ENCODE results near the gene PTPN3. TPM values are rescaled to one million over a fixed set of nuclear protein-coding genes. Genes with fewer than 3 reads are reported as not detected.
A peak's percentile ranks its signal among the peaks of the same experiment; 100 is the strongest.

PTPN3 gene
- polyA plus RNA-seq, 1 donor (not counting 4 experiments of a cell fraction or from before 2014, with no cell fraction given): 19.9 TPM

- Histone ChIP-seq H2AFZ (ENCODE audit: control insufficient read depth, low read length) (no peak overlapping the region), H3K79me2 (ENCODE audit: control insufficient read depth, insufficient read depth, low read length) (peaks cover 5% of the 10 kb centered on the region), H3K27me3 (ENCODE audit: control insufficient read depth, extremely low read depth, insufficient read depth, low read length) (no peaks in the 10 kb centered on the region), H3K27ac (ENCODE audit: control insufficient read depth, insufficient read depth, low read length) (peak overlapping the region; percentile 73), H3K9ac (ENCODE audit: control insufficient read depth, extremely low read depth, insufficient read depth, low read length) (peak overlapping the region; percentile 41), H3K4me2 (ENCODE audit: control insufficient read depth, extremely low read depth, insufficient read depth, low read depth, low read length) (peak overlapping the region; percentile 30), H3K9me3 (ENCODE audit: control insufficient read depth, low read depth, low read length) (no peaks in the 10 kb centered on the region), H3K9me1 (ENCODE audit: control insufficient read depth, extremely low read depth, insufficient read depth, low read length) (no peaks in the 10 kb centered on the region), H3K36me3 (ENCODE audit: control insufficient read depth in 2 of 2, extremely low read depth in 1 of 2, insufficient read depth in 2 of 2, low read length in 2 of 2) (peaks cover 8 to 18% of the 10 kb centered on the region in 2 experiments), H4K20me1 (ENCODE audit: control insufficient read depth, extremely low read depth, insufficient read depth, low read length) (no peaks in the 10 kb centered on the region), H3K4me3 (ENCODE audit: control insufficient read depth in 2 of 3, extremely low read depth in 1 of 3, insufficient read depth in 2 of 3, low read depth in 1 of 3, low read length in 3 of 3) (no peak overlapping the region), H3K4me1 (ENCODE audit: control insufficient read depth, extremely low read depth, insufficient read depth, low read length) (peaks cover 57% of the 10 kb centered on the region)
- TF ChIP-seq, protein P1, sequence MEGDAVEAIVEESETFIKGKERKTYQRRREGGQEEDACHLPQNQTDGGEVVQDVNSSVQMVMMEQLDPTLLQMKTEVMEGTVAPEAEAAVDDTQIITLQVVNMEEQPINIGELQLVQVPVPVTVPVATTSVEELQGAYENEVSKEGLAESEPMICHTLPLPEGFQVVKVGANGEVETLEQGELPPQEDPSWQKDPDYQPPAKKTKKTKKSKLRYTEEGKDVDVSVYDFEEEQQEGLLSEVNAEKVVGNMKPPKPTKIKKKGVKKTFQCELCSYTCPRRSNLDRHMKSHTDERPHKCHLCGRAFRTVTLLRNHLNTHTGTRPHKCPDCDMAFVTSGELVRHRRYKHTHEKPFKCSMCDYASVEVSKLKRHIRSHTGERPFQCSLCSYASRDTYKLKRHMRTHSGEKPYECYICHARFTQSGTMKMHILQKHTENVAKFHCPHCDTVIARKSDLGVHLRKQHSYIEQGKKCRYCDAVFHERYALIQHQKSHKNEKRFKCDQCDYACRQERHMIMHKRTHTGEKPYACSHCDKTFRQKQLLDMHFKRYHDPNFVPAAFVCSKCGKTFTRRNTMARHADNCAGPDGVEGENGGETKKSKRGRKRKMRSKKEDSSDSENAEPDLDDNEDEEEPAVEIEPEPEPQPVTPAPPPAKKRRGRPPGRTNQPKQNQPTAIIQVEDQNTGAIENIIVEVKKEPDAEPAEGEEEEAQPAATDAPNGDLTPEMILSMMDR (optimal IDR thresholded peaks at IDR 0.05 in 1 of 3, IDR thresholded peaks at IDR 0.05 in 1 of 3, conservative IDR thresholded peaks at IDR 0.05 in 1 of 3; ENCODE audit: extremely low read depth in 1 of 3, insufficient read depth in 2 of 3, low read length in 3 of 3): no peak
- TF ChIP-seq EZH2 (IDR thresholded peaks at IDR 0.05; ENCODE audit: low read length): no peak
- dilution Hi-C loops (cut with MboI; ENCODE audit: extremely low pct_ligation_motif_present, low sequenced_read_pairs): no loop called here
- FAIRE-seq: peak; percentile 86
- DNase-seq (ENCODE audit: low read depth, low spot score): peak; percentile 80
Measured at GRCh38 chr9:109453210-109453842, 44.8 kb downstream of the PTPN3 start.

DNA sequence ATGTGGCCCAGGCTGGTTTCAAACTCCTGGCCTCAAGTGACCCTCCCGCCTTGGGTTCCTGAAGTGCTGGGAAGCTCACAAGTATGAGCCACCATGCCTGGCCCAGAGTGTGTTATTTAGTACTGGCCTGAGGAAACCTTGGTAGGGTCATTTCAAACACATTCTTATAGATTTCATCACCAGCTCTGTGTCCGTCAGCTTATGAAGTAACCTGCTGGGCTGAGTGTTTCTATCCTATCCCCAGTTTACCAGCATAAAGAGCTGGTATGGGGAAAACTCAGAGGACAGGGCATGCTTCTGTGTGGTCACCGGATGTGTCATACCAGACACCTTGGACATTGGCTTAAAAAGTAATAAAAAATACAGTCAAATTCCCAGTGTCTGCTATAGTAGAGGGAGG lies 45.3 kb downstream of the PTPN3 start:
- Histone ChIP-seq H3K4me3 (ENCODE audit: control insufficient read depth in 2 of 3, extremely low read depth in 1 of 3, insufficient read depth in 2 of 3, low read depth in 1 of 3, low read length in 3 of 3) (no peak overlapping the region), H3K27ac (ENCODE audit: control insufficient read depth, insufficient read depth, low read length) (peak overlapping the region; percentile 73), H3K36me3 (ENCODE audit: control insufficient read depth in 2 of 2, extremely low read depth in 1 of 2, insufficient read depth in 2 of 2, low read length in 2 of 2) (peaks cover 8 to 18% of the 10 kb centered on the region in 2 experiments), H3K9me1 (ENCODE audit: control insufficient read depth, extremely low read depth, insufficient read depth, low read length) (no peaks in the 10 kb centered on the region), H3K27me3 (ENCODE audit: control insufficient read depth, extremely low read depth, insufficient read depth, low read length) (no peaks in the 10 kb centered on the region), H3K9ac (ENCODE audit: control insufficient read depth, extremely low read depth, insufficient read depth, low read length) (peak overlapping the region; percentile 41), H3K4me1 (ENCODE audit: control insufficient read depth, extremely low read depth, insufficient read depth, low read length) (peaks cover 60% of the 10 kb centered on the region), H4K20me1 (ENCODE audit: control insufficient read depth, extremely low read depth, insufficient read depth, low read length) (no peaks in the 10 kb centered on the region), H3K9me3 (ENCODE audit: control insufficient read depth, low read depth, low read length) (no peaks in the 10 kb centered on the region), H2AFZ (ENCODE audit: control insufficient read depth, low read length) (no peak overlapping the region), H3K4me2 (ENCODE audit: control insufficient read depth, extremely low read depth, insufficient read depth, low read depth, low read length) (peak overlapping the region; percentile 30), H3K79me2 (ENCODE audit: control insufficient read depth, insufficient read depth, low read length) (peaks cover 1% of the 10 kb centered on the region)
- no peak for TF ChIP-seq EZH2 (IDR thresholded peaks at IDR 0.05; ENCODE audit: low read length)
- TF ChIP-seq, protein P1 (optimal IDR thresholded peaks at IDR 0.05 in 1 of 3, IDR thresholded peaks at IDR 0.05 in 1 of 3, conservative IDR thresholded peaks at IDR 0.05 in 1 of 3; ENCODE audit: extremely low read depth in 1 of 3, insufficient read depth in 2 of 3, low read length in 3 of 3): no peak
- peak; percentile 69 for FAIRE-seq
- DNase-seq (ENCODE audit: low read depth, low spot score): no peak
- dilution Hi-C loops (cut with MboI; ENCODE audit: extremely low pct_ligation_motif_present, low sequenced_read_pairs): no loop called here
